ENCODE results near the gene TRIML1. TPM values are rescaled to one million over a fixed set of nuclear protein-coding genes. Genes with fewer than 3 reads are reported as not detected.

TRIML1 gene
- total RNA-seq, 3 donors from 2014 or later (not counting 1 experiment from before 2014, with no cell fraction given): not detected

DNA sequence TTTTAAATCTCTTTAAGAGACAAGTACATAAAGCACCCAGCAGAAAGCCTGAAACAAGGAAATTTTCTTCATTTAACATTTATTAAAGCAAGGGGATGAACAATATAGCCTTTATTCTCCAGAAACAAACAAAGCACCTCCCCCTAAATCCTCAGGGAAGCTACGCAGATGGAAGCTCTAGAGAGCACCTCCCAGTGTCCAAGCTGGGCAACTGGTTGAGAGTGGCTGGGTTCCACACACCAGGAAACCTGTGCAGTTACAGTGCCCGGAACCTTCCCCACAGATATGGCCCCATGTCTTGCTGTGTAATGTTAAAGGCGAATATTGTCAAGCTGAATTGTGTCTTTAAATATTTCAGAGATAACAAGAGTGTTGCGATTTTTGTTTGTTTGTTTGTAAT lies 8.9 kb upstream of the TRIML1 start:
- intact Hi-C loops (cut with micrococcal nuclease): no loop called here
- H3K27ac ChIP-seq (ENCODE audit: low read length): no peak overlapping the region
- no peaks in the 10 kb centered on the region for H3K27me3 ChIP-seq (ENCODE audit: control insufficient read depth, insufficient read depth, low read length)
- ATAC-seq (no peak), DNase-seq (no peak)
- H3K4me3 Mint-ChIP-seq: no peak overlapping the region
- H3K4me1 Mint-ChIP-seq: no peaks in the 10 kb centered on the region
- TF ChIP-seq, protein P1, sequence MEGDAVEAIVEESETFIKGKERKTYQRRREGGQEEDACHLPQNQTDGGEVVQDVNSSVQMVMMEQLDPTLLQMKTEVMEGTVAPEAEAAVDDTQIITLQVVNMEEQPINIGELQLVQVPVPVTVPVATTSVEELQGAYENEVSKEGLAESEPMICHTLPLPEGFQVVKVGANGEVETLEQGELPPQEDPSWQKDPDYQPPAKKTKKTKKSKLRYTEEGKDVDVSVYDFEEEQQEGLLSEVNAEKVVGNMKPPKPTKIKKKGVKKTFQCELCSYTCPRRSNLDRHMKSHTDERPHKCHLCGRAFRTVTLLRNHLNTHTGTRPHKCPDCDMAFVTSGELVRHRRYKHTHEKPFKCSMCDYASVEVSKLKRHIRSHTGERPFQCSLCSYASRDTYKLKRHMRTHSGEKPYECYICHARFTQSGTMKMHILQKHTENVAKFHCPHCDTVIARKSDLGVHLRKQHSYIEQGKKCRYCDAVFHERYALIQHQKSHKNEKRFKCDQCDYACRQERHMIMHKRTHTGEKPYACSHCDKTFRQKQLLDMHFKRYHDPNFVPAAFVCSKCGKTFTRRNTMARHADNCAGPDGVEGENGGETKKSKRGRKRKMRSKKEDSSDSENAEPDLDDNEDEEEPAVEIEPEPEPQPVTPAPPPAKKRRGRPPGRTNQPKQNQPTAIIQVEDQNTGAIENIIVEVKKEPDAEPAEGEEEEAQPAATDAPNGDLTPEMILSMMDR (IDR thresholded peaks at IDR 0.05): no peak
- no peaks in the 10 kb centered on the region for H3K27me3 Mint-ChIP-seq (ENCODE audit: low read depth in 2 of 2)
- H3K9me3 ChIP-seq (ENCODE audit: control insufficient read depth, insufficient read depth, low read length): peaks cover 8% of the 10 kb centered on the region
- H3K4me1 ChIP-seq (ENCODE audit: control insufficient read depth, insufficient read depth, low read length): no peaks in the 10 kb centered on the region
- H3K9me3 Mint-ChIP-seq: peaks cover 9 to 20% of the 10 kb centered on the region in 2 donors
- no peak overlapping the region for H3K27ac Mint-ChIP-seq
- no peaks in the 10 kb centered on the region for H3K36me3 ChIP-seq (ENCODE audit: control insufficient read depth, insufficient read depth, low read length)
- H3K4me3 ChIP-seq (ENCODE audit: low read length): no peak overlapping the region
- WGBS (ENCODE audit: insufficient coverage): 84% methylated on average over 4 of the region's 4 CpGs
- H3K36me3 Mint-ChIP-seq: peaks cover 6% of the 10 kb centered on the region

DNA sequence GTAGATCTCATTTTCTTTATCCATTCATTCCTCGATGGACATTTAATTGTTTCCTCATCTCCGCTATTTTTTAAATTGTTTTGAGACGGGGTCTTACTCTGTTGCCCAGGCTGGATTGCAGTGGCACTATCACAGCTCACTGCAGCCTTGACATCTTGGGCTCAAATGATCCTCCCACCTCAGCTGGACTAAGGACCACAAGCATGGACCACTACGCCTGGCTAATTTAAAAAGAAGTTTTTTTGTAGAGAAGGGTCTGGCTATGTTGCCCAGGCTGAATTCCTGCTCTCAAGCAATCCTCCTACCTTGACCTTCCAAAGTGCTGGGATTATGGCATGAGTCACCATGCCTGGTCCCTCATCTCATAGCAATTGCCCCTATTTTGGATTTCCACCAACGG lies 7.0 kb upstream of the TRIML1 start:
- intact Hi-C loops (cut with micrococcal nuclease): no loop called here
- H3K27ac Mint-ChIP-seq: no peak overlapping the region
- Histone ChIP-seq H3K9me3 (ENCODE audit: control insufficient read depth, insufficient read depth, low read length) (peaks cover 8% of the 10 kb centered on the region), H3K4me3 (ENCODE audit: low read length) (no peak overlapping the region), H3K36me3 (ENCODE audit: control insufficient read depth, insufficient read depth, low read length) (no peaks in the 10 kb centered on the region), H3K27me3 (ENCODE audit: control insufficient read depth, insufficient read depth, low read length) (no peaks in the 10 kb centered on the region), H3K27ac (ENCODE audit: low read length) (no peak overlapping the region), H3K4me1 (ENCODE audit: control insufficient read depth, insufficient read depth, low read length) (no peaks in the 10 kb centered on the region)
- no peaks in the 10 kb centered on the region for H3K36me3 Mint-ChIP-seq
- no peak overlapping the region for H3K4me3 Mint-ChIP-seq
- peaks cover 4 to 15% of the 10 kb centered on the region in 2 donors for H3K9me3 Mint-ChIP-seq
- TF ChIP-seq, protein P1 (IDR thresholded peaks at IDR 0.05): no peak
- WGBS (ENCODE audit: insufficient coverage): 90% methylated on average over 4 of the region's 5 CpGs
- H3K27me3 Mint-ChIP-seq (ENCODE audit: low read depth in 2 of 2): no peaks in the 10 kb centered on the region
- no peaks in the 10 kb centered on the region for H3K4me1 Mint-ChIP-seq
- DNase-seq (no peak), ATAC-seq (no peak)

DNA sequence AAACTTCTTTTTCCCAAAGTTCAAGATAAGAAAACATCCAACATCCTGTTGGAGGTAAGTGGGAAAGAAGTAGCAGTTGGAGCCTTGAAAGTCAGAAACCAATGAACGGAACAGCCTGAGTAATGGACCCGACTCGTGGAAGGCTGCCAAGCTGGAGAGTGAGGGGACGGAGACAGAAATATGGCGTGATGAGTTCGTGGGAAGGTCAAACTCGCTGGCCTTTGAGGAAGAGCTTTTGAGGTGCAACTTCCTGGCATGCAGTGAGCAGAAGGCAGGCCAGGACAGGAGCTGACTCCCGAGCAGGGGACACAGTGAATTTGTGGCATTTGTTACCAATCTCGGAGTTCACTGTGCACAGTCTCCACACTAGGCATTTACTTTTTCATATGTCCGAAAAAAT lies 1.0 kb upstream of the TRIML1 start:
- H3K27me3 Mint-ChIP-seq (ENCODE audit: low read depth in 2 of 2): no peaks in the 10 kb centered on the region
- H3K27ac Mint-ChIP-seq: no peak overlapping the region
- no peaks in the 10 kb centered on the region for H3K36me3 ChIP-seq (ENCODE audit: control insufficient read depth, insufficient read depth, low read length)
- DNase-seq (no peak), ATAC-seq (no peak)
- no peaks in the 10 kb centered on the region for H3K4me1 Mint-ChIP-seq
- no peaks in the 10 kb centered on the region for H3K27me3 ChIP-seq (ENCODE audit: control insufficient read depth, insufficient read depth, low read length)
- 66% methylated on average over 9 of the region's 10 CpGs for WGBS (ENCODE audit: insufficient coverage)
- H3K27ac ChIP-seq (ENCODE audit: low read length): no peak overlapping the region
- TF ChIP-seq, protein P1 (IDR thresholded peaks at IDR 0.05): no peak
- intact Hi-C loops (cut with micrococcal nuclease): no loop called here
- no peak overlapping the region for H3K4me3 Mint-ChIP-seq
- H3K4me1 ChIP-seq (ENCODE audit: control insufficient read depth, insufficient read depth, low read length): no peaks in the 10 kb centered on the region
- H3K9me3 Mint-ChIP-seq: peaks cover 12 to 17% of the 10 kb centered on the region in 2 donors
- no peak overlapping the region for H3K4me3 ChIP-seq (ENCODE audit: low read length)
- peaks cover under 1% of the 10 kb centered on the region for H3K9me3 ChIP-seq (ENCODE audit: control insufficient read depth, insufficient read depth, low read length)
- peaks cover 6% of the 10 kb centered on the region for H3K36me3 Mint-ChIP-seq

DNA sequence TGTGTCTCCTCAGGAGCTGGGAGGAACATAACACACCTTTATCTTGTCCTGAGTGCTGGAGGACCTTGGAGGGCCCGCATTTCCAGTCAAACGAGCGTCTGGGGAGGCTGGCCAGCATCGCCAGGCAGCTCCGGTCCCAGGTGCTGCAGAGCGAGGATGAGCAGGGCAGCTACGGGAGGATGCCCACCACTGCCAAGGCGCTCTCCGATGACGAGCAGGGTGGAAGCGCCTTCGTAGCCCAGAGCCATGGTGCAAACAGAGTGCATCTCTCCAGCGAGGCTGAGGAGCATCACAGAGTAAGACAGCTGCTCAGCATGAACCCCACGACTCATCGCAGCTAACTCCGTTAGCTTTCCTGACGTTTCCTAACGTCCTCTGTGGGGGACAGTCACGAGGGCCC lies 430 bp downstream of the TRIML1 start:
- Mint-ChIP-seq H3K27me3 (ENCODE audit: low read depth in 2 of 2) (no peaks in the 10 kb centered on the region), H3K36me3 (peaks cover 6% of the 10 kb centered on the region), H3K9me3 (peaks cover 10 to 13% of the 10 kb centered on the region in 2 donors), H3K27ac (no peak overlapping the region), H3K4me1 (no peaks in the 10 kb centered on the region), H3K4me3 (no peak overlapping the region)
- H3K4me1 ChIP-seq (ENCODE audit: control insufficient read depth, insufficient read depth, low read length): no peaks in the 10 kb centered on the region
- DNase-seq (no peak), ATAC-seq (no peak)
- no peaks in the 10 kb centered on the region for H3K36me3 ChIP-seq (ENCODE audit: control insufficient read depth, insufficient read depth, low read length)
- intact Hi-C loops (cut with micrococcal nuclease): no loop called here
- H3K27ac ChIP-seq (ENCODE audit: low read length): no peak overlapping the region
- TF ChIP-seq, protein P1 (IDR thresholded peaks at IDR 0.05): no peak
- no peaks in the 10 kb centered on the region for H3K27me3 ChIP-seq (ENCODE audit: control insufficient read depth, insufficient read depth, low read length)
- 85% methylated on average over 19 of the region's 19 CpGs for WGBS (ENCODE audit: insufficient coverage)
- peaks cover 10% of the 10 kb centered on the region for H3K9me3 ChIP-seq (ENCODE audit: control insufficient read depth, insufficient read depth, low read length)
- no peak overlapping the region for H3K4me3 ChIP-seq (ENCODE audit: low read length)

Data from natural killer cell (primary cell).